ENCODE results near the gene HDAC4. TPM values are rescaled to one million over a fixed set of nuclear protein-coding genes. Genes with fewer than 3 reads are reported as not detected.
A peak's percentile ranks its signal among the peaks of the same experiment; 100 is the strongest.

Gene HDAC4
- total RNA-seq, 1 donor from 2014 or later: 11.8 TPM

DNA sequence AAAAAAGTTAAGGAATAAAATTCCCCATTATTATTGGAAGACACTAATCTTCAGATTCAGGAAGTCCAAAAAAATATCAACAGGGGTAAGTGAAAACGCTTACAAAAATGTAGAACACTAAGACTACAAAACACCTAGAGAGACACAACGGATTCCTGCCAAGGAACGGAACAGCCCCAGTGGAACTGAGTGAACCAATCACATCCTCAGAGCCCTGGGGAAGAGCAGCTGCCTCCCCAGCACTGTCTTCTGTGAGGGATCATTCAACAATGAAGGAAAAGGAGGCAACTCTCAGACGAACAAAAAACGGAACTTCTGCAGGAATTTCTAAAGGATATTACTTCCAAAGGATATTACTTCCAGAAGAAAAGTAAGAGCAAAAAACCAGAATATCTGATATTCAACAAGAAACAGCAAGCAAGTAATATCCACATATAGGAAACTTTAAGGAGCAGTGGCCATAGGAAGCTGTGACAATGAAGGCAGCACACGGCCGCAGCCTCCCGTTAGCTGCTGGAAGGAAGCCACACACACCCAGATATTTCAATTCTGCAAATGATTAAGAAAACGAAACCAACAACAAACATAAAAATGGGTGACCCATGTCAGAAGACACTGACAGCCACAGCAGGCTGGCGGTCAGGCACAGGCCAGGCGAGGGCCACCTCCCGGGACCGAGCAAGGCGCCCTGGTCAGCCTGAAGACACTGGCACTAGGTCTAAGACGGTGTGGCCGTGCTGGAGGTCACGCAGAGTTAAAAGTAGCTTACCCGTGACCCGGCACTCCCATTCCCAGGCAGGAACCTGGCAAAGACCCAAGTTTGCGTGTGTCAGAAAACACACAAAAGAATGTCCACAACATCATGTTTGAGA lies 81.8 kb downstream of the HDAC4 start:
- peaks cover 2% of the 10 kb centered on the region for H3K4me1 Mint-ChIP-seq (ENCODE audit: low read depth, unreplicated experiment)
- Histone ChIP-seq H2AFZ (ENCODE audit: low read depth, low read length) (peak overlapping the region; percentile 59), H3K4me3 (ENCODE audit: insufficient read depth, low read depth, low read length) (peak overlapping the region; percentile 56), H3K27me3 (ENCODE audit: insufficient read depth, low read length) (no peaks in the 10 kb centered on the region), H3K4me1 (ENCODE audit: insufficient read depth, low read length) (peaks cover 19% of the 10 kb centered on the region), H3K79me2 (ENCODE audit: insufficient read depth, low read length) (peaks cover 6% of the 10 kb centered on the region), H3K27ac (ENCODE audit: low read depth, low read length) (no peak overlapping the region), H3K9ac (ENCODE audit: low read length) (peak overlapping the region; percentile 55), H4K20me1 (ENCODE audit: insufficient read depth, low read length) (peaks cover 12% of the 10 kb centered on the region), H3K36me3 (ENCODE audit: insufficient read depth, low read length) (no peaks in the 10 kb centered on the region), H3K4me2 (ENCODE audit: low read length) (peak overlapping the region; percentile 87), H3K9me3 (ENCODE audit: insufficient read depth, low read depth, low read length) (no peaks in the 10 kb centered on the region)
- no peak overlapping the region for H3K27ac Mint-ChIP-seq (ENCODE audit: unreplicated experiment)
- TF ChIP-seq EZH2 (IDR thresholded peaks at IDR 0.05; ENCODE audit: insufficient read depth, low read length): no peak
- TF ChIP-seq, protein P1, sequence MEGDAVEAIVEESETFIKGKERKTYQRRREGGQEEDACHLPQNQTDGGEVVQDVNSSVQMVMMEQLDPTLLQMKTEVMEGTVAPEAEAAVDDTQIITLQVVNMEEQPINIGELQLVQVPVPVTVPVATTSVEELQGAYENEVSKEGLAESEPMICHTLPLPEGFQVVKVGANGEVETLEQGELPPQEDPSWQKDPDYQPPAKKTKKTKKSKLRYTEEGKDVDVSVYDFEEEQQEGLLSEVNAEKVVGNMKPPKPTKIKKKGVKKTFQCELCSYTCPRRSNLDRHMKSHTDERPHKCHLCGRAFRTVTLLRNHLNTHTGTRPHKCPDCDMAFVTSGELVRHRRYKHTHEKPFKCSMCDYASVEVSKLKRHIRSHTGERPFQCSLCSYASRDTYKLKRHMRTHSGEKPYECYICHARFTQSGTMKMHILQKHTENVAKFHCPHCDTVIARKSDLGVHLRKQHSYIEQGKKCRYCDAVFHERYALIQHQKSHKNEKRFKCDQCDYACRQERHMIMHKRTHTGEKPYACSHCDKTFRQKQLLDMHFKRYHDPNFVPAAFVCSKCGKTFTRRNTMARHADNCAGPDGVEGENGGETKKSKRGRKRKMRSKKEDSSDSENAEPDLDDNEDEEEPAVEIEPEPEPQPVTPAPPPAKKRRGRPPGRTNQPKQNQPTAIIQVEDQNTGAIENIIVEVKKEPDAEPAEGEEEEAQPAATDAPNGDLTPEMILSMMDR (IDR thresholded peaks at IDR 0.05; ENCODE audit: insufficient read depth, low read depth, low read length): no peak
- no peak for DNase-seq (ENCODE audit: low read depth)
- H3K27me3 Mint-ChIP-seq (ENCODE audit: low read depth, unreplicated experiment): no peaks in the 10 kb centered on the region
- FAIRE-seq: no peak
- H3K9me3 Mint-ChIP-seq (ENCODE audit: unreplicated experiment): peaks cover 12% of the 10 kb centered on the region
- H3K36me3 Mint-ChIP-seq (ENCODE audit: low read depth, unreplicated experiment): peaks cover 5% of the 10 kb centered on the region
- no peak overlapping the region for H3K4me3 Mint-ChIP-seq (ENCODE audit: unreplicated experiment)

DNA sequence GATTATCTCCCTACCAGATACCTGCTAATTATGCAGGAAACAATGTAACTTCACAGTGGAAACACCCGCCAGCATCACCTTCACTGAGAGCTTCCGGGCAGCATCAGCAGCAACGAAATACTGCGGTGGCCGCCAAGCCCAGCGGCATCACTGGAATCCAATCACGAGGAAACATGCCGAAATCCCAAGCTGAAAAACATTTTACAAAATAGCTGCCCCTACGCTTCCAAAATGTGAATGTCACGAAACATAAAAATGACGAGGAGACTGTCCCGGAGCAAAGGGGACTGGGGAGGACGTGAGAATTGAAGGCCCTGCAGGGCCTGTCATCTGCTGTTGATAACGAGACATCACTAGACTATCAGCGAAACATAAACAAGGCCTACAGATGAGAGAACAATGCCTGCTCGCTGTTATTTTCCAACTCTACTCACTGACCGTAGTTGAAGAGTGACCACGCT lies 82.6 kb downstream of the HDAC4 start:
- FAIRE-seq: no peak
- Histone ChIP-seq H3K9ac (ENCODE audit: low read length) (no peak overlapping the region), H3K9me3 (ENCODE audit: insufficient read depth, low read depth, low read length) (no peaks in the 10 kb centered on the region), H3K27ac (ENCODE audit: low read depth, low read length) (no peak overlapping the region), H3K36me3 (ENCODE audit: insufficient read depth, low read length) (no peaks in the 10 kb centered on the region), H3K4me1 (ENCODE audit: insufficient read depth, low read length) (peaks cover 19% of the 10 kb centered on the region), H2AFZ (ENCODE audit: low read depth, low read length) (no peak overlapping the region), H4K20me1 (ENCODE audit: insufficient read depth, low read length) (peaks cover 11% of the 10 kb centered on the region), H3K4me2 (ENCODE audit: low read length) (no peak overlapping the region), H3K4me3 (ENCODE audit: insufficient read depth, low read depth, low read length) (no peak overlapping the region), H3K79me2 (ENCODE audit: insufficient read depth, low read length) (peaks cover 6% of the 10 kb centered on the region), H3K27me3 (ENCODE audit: insufficient read depth, low read length) (no peaks in the 10 kb centered on the region)
- H3K27ac Mint-ChIP-seq (ENCODE audit: unreplicated experiment): no peak overlapping the region
- TF ChIP-seq EZH2 (IDR thresholded peaks at IDR 0.05; ENCODE audit: insufficient read depth, low read length): no peak
- TF ChIP-seq, protein P1 (IDR thresholded peaks at IDR 0.05; ENCODE audit: insufficient read depth, low read depth, low read length): no peak
- H3K9me3 Mint-ChIP-seq (ENCODE audit: unreplicated experiment): peaks cover 16% of the 10 kb centered on the region
- H3K27me3 Mint-ChIP-seq (ENCODE audit: low read depth, unreplicated experiment): no peaks in the 10 kb centered on the region
- H3K4me1 Mint-ChIP-seq (ENCODE audit: low read depth, unreplicated experiment): peaks cover 2% of the 10 kb centered on the region
- peaks cover 8% of the 10 kb centered on the region for H3K36me3 Mint-ChIP-seq (ENCODE audit: low read depth, unreplicated experiment)
- no peak for DNase-seq (ENCODE audit: low read depth)
- H3K4me3 Mint-ChIP-seq (ENCODE audit: unreplicated experiment): no peak overlapping the region
